HCT116 (cell line): Measurements from ENCODE around the gene NRXN2. TPM values are rescaled to one million over a fixed set of nuclear protein-coding genes. Genes with fewer than 3 reads are reported as not detected.

Experiments used
- ATAC-seq: fragments of 200-7000 bp; cut with Tn5 transposase; 2 replicates; pipeline ENCODE4 v1.9.1; 2020; ENCODE audit warnings: mild to moderate bottlenecking, moderate library complexity
- BruUV-seq: library from RNA; stranded (reverse); fragments of 400-500 nt; replicated peaks from 2 replicates; lab custom pipeline; 2021; lab: Mats Ljungman, UMichigan
- CTCF ChIA-PET: fragments of 300-600 bp; sonication (Branson Sonifier 250); formaldehyde crosslinking; loops from one replicate; lab custom pipeline; 2021; ENCODE audit warnings: antibody characterized with exemption; lab: Charles Lee
- POLR2A ChIA-PET: fragments of 300-600, 350-600 bp; sonication (Branson Sonifier 250); formaldehyde crosslinking; loops from one replicate; lab custom pipeline; 2021; ENCODE audit warnings: antibody characterized with exemption; lab: Charles Lee
- RAD21 ChIA-PET, 2 experiments: fragments of 300-600 bp; sonication (Branson Sonifier 250); formaldehyde crosslinking; loops; one replicate each; lab custom pipeline; 2023; ENCODE audit warnings: low total read pairs in 2 of 2; ENCODE audit not compliant: uncharacterized antibody in 2 of 2, unreplicated experiment in 2 of 2, low non-redundant PET in 1 of 2; lab: Charles Lee
- DNase-seq: peaks from one replicate; pipeline ENCODE4 v3.0.0-alpha.2; 2010; ENCODE audit warnings: low read depth, low spot score
- H2AFZ ChIP-seq: fragments of 200-600 bp; shearing (Covaris generic), sonication (generic); 2 replicates; pipeline ENCODE4 v1.6.1; 2017; ENCODE audit warnings: low read depth, mixed run types, mixed read lengths, antibody characterized with exemption, low read length; ENCODE audit not compliant: poor library complexity, severe bottlenecking
- H3K27ac ChIP-seq: 2 replicates; pipeline ENCODE4 v1.5.1; 2012; ENCODE audit warnings: low read depth, low read length
- H3K27me3 ChIP-seq: fragments of 200-600 bp; sonication (generic); 2 replicates; pipeline ENCODE4 v1.6.1; 2016; ENCODE audit warnings: mixed run types, low read length, mixed read lengths; ENCODE audit not compliant: insufficient read depth
- H3K36me3 ChIP-seq, 2 experiments: fragments of 200-500 bp in 1 of 2; fragments of 200-600 bp in 1 of 2; sonication (Bioruptor generic) in 1 of 2; sonication (generic) in 1 of 2; 2 replicates each; pipeline versions ENCODE4 v1.5.1 to v1.6.1; 2014 to 2016; ENCODE audit warnings: low read length in 2 of 2, inconsistent platforms in 1 of 2, mixed read lengths in 1 of 2, mixed run types in 1 of 2; ENCODE audit not compliant: insufficient read depth in 2 of 2, control insufficient read depth in 1 of 2
- H3K4me1 ChIP-seq, 2 experiments: fragments of 200-600 bp in 1 of 2; sonication (generic) in 1 of 2; 2 replicates each; pipeline versions ENCODE4 v1.5.1 to v1.6.1; 2012 to 2017; ENCODE audit warnings: low read length in 2 of 2, inconsistent platforms in 1 of 2, mild to moderate bottlenecking in 1 of 2, mixed read lengths in 1 of 2, mixed run types in 1 of 2, moderate library complexity in 1 of 2; ENCODE audit not compliant: insufficient read depth in 2 of 2, control insufficient read depth in 1 of 2
- H3K4me2 ChIP-seq: fragments of 200-600 bp; sonication (generic); 2 replicates; pipeline ENCODE4 v1.6.1; 2017; ENCODE audit warnings: mixed run types, low read length, mixed read lengths
- H3K4me3 ChIP-seq, 2 experiments: fragments of 200-600 bp in 1 of 2; sonication (generic) in 1 of 2; replicated peaks in 1 of 2; 2 replicates each; pipeline ENCODE4 v1.5.1; 2011 to 2016; ENCODE audit warnings: low read length in 2 of 2, control low read depth in 1 of 2, low read depth in 1 of 2, mild to moderate bottlenecking in 1 of 2, mixed read lengths in 1 of 2, mixed run types in 1 of 2
- H3K79me2 ChIP-seq: fragments of 200-600 bp; sonication (generic); 2 replicates; pipeline ENCODE4 v1.6.1; 2017; ENCODE audit warnings: mild to moderate bottlenecking, mixed run types, low read length, moderate library complexity, mixed read lengths; ENCODE audit not compliant: insufficient read depth
- H3K9ac ChIP-seq: fragments of 200-600 bp; sonication (generic); 2 replicates; pipeline ENCODE4 v1.6.1; 2016; ENCODE audit warnings: low read length, mixed read lengths
- H3K9me2 ChIP-seq: fragments of 200-600 bp; sonication (generic), shearing (Covaris generic); 2 replicates; pipeline ENCODE4 v1.6.1; 2017; ENCODE audit warnings: mixed run types, mild to moderate bottlenecking, moderate library complexity; ENCODE audit not compliant: insufficient read depth
- H3K9me3 ChIP-seq, 2 experiments: fragments of 200-500 bp in 1 of 2; fragments of 200-600 bp in 1 of 2; sonication (Bioruptor generic) in 1 of 2; sonication (generic) in 1 of 2; 2 replicates each; pipeline ENCODE4 v1.6.1; 2014 to 2017; ENCODE audit warnings: low read length in 2 of 2, mixed read lengths in 2 of 2, inconsistent platforms in 1 of 2, low read depth in 1 of 2, mild to moderate bottlenecking in 1 of 2, mixed run types in 1 of 2, moderate library complexity in 1 of 2; ENCODE audit not compliant: control insufficient read depth in 1 of 2, insufficient read depth in 1 of 2
- H4K20me1 ChIP-seq: fragments of 200-600 bp; sonication (generic), shearing (Covaris generic); 2 replicates; pipeline ENCODE4 v1.6.1; 2017; ENCODE audit warnings: mixed run types, mild to moderate bottlenecking, moderate library complexity; ENCODE audit not compliant: insufficient read depth
- CBX3 ChIP-seq: IDR thresholded peaks from 2 replicates; pipeline ENCODE4 v1.6.1; 2012; ENCODE audit warnings: low read depth
- CEBPB ChIP-seq: IDR thresholded peaks from 2 replicates; pipeline ENCODE4 v1.6.1; 2012; ENCODE audit warnings: low read depth
- EGR1 ChIP-seq: IDR thresholded peaks from 2 replicates; pipeline ENCODE4 v1.6.1; 2012; ENCODE audit warnings: low read depth
- ELF1 ChIP-seq: IDR thresholded peaks from 2 replicates; pipeline ENCODE4 v1.6.1; 2012; ENCODE audit warnings: low read depth, borderline replicate concordance
- EZH2 ChIP-seq: fragments of 200-600 bp; sonication (generic); IDR thresholded peaks from 2 replicates; pipeline ENCODE4 v1.6.1; 2017; ENCODE audit warnings: antibody characterized with exemption, mixed run types
- EZH2phosphoT487 ChIP-seq: fragments of 200-600 bp; IDR thresholded peaks from 2 replicates; pipeline ENCODE4 v1.6.1; 2018; ENCODE audit warnings: antibody characterized with exemption, borderline replicate concordance
- POLR2A ChIP-seq: IDR thresholded peaks from 2 replicates; pipeline ENCODE4 v1.7.0; 2011; ENCODE audit warnings: borderline replicate concordance; ENCODE audit not compliant: insufficient read depth, insufficient read length; ENCODE audit errors: extremely low read depth
- POLR2AphosphoS5 ChIP-seq: IDR thresholded peaks from 2 replicates; pipeline ENCODE4 v1.6.1; 2011; ENCODE audit warnings: mild to moderate bottlenecking, low read depth, low read length, moderate library complexity
- SRF ChIP-seq: IDR thresholded peaks from 2 replicates; pipeline ENCODE4 v1.6.1; 2012; ENCODE audit warnings: low read depth
- TCF7L2 ChIP-seq: IDR thresholded peaks from 2 replicates; pipeline ENCODE4 v1.7.0; 2011; ENCODE audit warnings: borderline replicate concordance, inconsistent platforms; ENCODE audit not compliant: insufficient read depth, insufficient read length; ENCODE audit errors: extremely low read depth
- YY1 ChIP-seq: IDR thresholded peaks from 2 replicates; pipeline ENCODE4 v1.6.1; 2011; ENCODE audit warnings: low read length, low read depth, moderate library complexity, mild to moderate bottlenecking; ENCODE audit not compliant: insufficient replicate concordance; ENCODE audit errors: extremely low read depth
- ZFX ChIP-seq: fragments of 450-650 bp; IDR thresholded peaks from 2 replicates; pipeline ENCODE4 v1.6.1; 2017
- ZNF274 ChIP-seq: fragments of 200-500 bp; sonication (Bioruptor generic); IDR thresholded peaks from 2 replicates; pipeline ENCODE4 v1.6.1; 2014; ENCODE audit warnings: mild to moderate bottlenecking, low read depth, low read length, inconsistent platforms
- intact Hi-C: fragments of 100-400 bp; cut with micrococcal nuclease; formaldehyde crosslinking; loops from 2 replicates; pipeline ENCODE4 v1.10.0; 2022
- total RNA-seq: library from RNA; stranded (reverse); gene quantifications from one replicate; pipeline ENCODE4 v1.2.1, GENCODE V29; 2021; ENCODE audit not compliant: unreplicated experiment
- TF ChIP-seq, protein P1 (sequence below): IDR thresholded peaks from 2 replicates; pipeline ENCODE4 v1.6.1; 2012
- TF ChIP-seq, protein P2 (sequence below), 3 experiments: fragments of 200-600 bp in 1 of 3; sonication (generic) in 1 of 3; IDR thresholded peaks in 2 of 3; conservative IDR thresholded peaks in 1 of 3; 2 replicates each; pipeline ENCODE4 v1.5.1; 2012 to 2017; ENCODE audit warnings: low read depth in 2 of 3, low read length in 2 of 3, antibody characterized with exemption in 1 of 3, borderline replicate concordance in 1 of 3, control low read depth in 1 of 3, mild to moderate bottlenecking in 1 of 3, mixed read lengths in 1 of 3, mixed run types in 1 of 3, moderate library complexity in 1 of 3; ENCODE audit not compliant: insufficient read depth in 1 of 3
- TF ChIP-seq, protein P3 (sequence below): IDR thresholded peaks from 2 replicates; pipeline ENCODE4 v1.6.1; 2011; ENCODE audit warnings: mild to moderate bottlenecking, low read length, moderate library complexity; ENCODE audit not compliant: insufficient replicate concordance; ENCODE audit errors: extremely low read depth

The NRXN2 gene
- total RNA-seq, 1 experiment from 2014 or later = 1.5 TPM

DNA sequence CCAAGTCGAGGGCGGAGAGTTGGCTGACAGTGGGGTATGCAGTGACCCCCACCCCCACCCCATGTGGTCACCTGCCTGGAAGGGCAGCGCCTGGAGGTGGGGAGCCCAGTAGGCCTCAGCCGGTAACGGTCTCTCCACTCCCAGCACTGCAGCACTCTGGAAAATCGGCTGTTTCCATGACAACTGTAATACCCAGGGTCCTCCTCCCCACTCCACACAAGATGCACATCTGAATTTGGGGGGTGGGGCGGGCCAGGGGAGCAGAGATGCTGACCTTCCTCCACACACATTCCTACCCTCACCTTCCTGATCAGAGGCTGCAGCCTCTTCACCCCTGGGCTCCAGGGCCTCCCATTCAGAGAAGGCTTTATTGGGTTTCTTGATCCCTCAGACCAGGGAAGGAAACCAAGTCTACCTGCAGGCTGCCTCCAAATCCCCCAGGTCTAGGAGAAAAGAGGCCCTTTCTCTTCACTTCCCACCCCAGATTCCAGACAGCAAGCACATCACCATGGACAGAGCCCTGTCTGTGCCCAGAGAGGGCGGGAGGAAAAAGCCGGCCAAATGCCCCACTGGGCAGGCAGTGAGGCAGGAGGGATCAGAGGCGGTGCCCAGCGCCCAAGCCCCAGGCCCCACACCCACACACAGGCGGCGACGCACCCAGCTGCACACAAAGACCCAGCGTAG, 85.5 kb downstream of the NRXN2 start:
- DNase-seq = no peak
- H4K20me1 ChIP-seq = no peaks in the 10 kb centered on the region
- peaks cover 18% of the 10 kb centered on the region for H3K27me3 ChIP-seq
- intact Hi-C loops = no loop called here
- H3K4me2 ChIP-seq = no peak overlapping the region
- RAD21 ChIA-PET = no interaction called here
- no peaks in the 10 kb centered on the region for H3K4me1 ChIP-seq
- no TSS peak for BruUV-seq
- H2AFZ ChIP-seq = no peak overlapping the region
- no peak overlapping the region for H3K4me3 ChIP-seq
- no peak overlapping the region for H3K9ac ChIP-seq
- H3K79me2 ChIP-seq = no peaks in the 10 kb centered on the region
- no peaks in the 10 kb centered on the region for H3K9me3 ChIP-seq
- ATAC-seq = no peak
- no peak overlapping the region for H3K27ac ChIP-seq
- H3K36me3 ChIP-seq = no peaks in the 10 kb centered on the region
- TF ChIP-seq CEBPB (no peak), CBX3 (no peak), EZH2 (no peak), ZNF274 (no peak), EGR1 (no peak), YY1 (no peak), SRF (no peak), POLR2AphosphoS5 (no peak), TCF7L2 (no peak), ELF1 (no peak), POLR2A (no peak), EZH2phosphoT487 (no peak), ZFX (no peak)
- TF ChIP-seq, protein P1, sequence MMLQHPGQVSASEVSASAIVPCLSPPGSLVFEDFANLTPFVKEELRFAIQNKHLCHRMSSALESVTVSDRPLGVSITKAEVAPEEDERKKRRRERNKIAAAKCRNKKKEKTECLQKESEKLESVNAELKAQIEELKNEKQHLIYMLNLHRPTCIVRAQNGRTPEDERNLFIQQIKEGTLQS = no peak
- TF ChIP-seq, protein P2, sequence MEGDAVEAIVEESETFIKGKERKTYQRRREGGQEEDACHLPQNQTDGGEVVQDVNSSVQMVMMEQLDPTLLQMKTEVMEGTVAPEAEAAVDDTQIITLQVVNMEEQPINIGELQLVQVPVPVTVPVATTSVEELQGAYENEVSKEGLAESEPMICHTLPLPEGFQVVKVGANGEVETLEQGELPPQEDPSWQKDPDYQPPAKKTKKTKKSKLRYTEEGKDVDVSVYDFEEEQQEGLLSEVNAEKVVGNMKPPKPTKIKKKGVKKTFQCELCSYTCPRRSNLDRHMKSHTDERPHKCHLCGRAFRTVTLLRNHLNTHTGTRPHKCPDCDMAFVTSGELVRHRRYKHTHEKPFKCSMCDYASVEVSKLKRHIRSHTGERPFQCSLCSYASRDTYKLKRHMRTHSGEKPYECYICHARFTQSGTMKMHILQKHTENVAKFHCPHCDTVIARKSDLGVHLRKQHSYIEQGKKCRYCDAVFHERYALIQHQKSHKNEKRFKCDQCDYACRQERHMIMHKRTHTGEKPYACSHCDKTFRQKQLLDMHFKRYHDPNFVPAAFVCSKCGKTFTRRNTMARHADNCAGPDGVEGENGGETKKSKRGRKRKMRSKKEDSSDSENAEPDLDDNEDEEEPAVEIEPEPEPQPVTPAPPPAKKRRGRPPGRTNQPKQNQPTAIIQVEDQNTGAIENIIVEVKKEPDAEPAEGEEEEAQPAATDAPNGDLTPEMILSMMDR (IDR thresholded peaks at IDR 0.05 in 2 of 3, conservative IDR thresholded peaks at IDR 0.05 in 1 of 3; ENCODE audit: borderline replicate concordance in 1 of 3, insufficient read depth in 1 of 3, low read depth in 2 of 3, low read length in 2 of 3) = no peak
- TF ChIP-seq, protein P3, sequence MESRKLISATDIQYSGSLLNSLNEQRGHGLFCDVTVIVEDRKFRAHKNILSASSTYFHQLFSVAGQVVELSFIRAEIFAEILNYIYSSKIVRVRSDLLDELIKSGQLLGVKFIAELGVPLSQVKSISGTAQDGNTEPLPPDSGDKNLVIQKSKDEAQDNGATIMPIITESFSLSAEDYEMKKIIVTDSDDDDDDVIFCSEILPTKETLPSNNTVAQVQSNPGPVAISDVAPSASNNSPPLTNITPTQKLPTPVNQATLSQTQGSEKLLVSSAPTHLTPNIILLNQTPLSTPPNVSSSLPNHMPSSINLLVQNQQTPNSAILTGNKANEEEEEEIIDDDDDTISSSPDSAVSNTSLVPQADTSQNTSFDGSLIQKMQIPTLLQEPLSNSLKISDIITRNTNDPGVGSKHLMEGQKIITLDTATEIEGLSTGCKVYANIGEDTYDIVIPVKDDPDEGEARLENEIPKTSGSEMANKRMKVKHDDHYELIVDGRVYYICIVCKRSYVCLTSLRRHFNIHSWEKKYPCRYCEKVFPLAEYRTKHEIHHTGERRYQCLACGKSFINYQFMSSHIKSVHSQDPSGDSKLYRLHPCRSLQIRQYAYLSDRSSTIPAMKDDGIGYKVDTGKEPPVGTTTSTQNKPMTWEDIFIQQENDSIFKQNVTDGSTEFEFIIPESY = no peak
- POLR2A ChIA-PET = no interaction called here
- H3K9me2 ChIP-seq = no peaks in the 10 kb centered on the region
- CTCF ChIA-PET = no interaction called here
